ENCODE data around the gene NFASC.

- TF ChIP-seq JUN (CRISPR knock-in tag; IDR thresholded peaks at IDR 0.05) (no peak), HMGXB4 (CRISPR knock-in tag; IDR thresholded peaks at IDR 0.05) (no peak), USF2 (CRISPR knock-in tag; IDR thresholded peaks at IDR 0.05) (no peak), TEAD1 (CRISPR knock-in tag; IDR thresholded peaks at IDR 0.05) (no peak), CTCF (IDR thresholded peaks at IDR 0.05) (no peak), JAZF1 (CRISPR knock-in tag; IDR thresholded peaks at IDR 0.05) (no peak)
Measured at GRCh38 chr1:205044741-205045140, 174.1 kb downstream of the NFASC start.

Data from WTC11 (cell line).